Epithelial cell of proximal tubule (primary cell): ENCODE data around the gene AKAP6. TPM values are rescaled to one million over a fixed set of nuclear protein-coding genes. Genes with fewer than 3 reads are reported as not detected.

ENCODE experiments used
- DNase-seq: peaks from one replicate; pipeline ENCODE4 v3.0.0-alpha.2; 2011; ENCODE audit warnings: low read depth
- H3K4me3 ChIP-seq: 2 replicates; pipeline ENCODE4 v1.5.1; 2011; ENCODE audit warnings: low read depth, mild to moderate bottlenecking, low read length
- CTCF ChIP-seq: conservative IDR thresholded peaks from 2 replicates; pipeline ENCODE4 v1.5.1; 2012; ENCODE audit warnings: low read depth, mild to moderate bottlenecking, low read length
- total RNA-seq: library from RNA; depleted of rRNA; stranded (reverse); fragments of >200 nt; gene quantifications from 2 replicates; pipeline ENCODE4 v1.2.3, GENCODE V29; 2015

Gene AKAP6
- total RNA-seq, 1 donor from 2014 or later = 4.6 TPM

GRCh38 chr14:32341947-32342846 is 13.1 kb downstream of the AKAP6 start:
- TF ChIP-seq CTCF = no peak
- no peak overlapping the region for H3K4me3 ChIP-seq
- DNase-seq = no peak

- TF ChIP-seq CTCF = no peak
- no peak for DNase-seq
- H3K4me3 ChIP-seq = no peak overlapping the region
Measured at GRCh38 chr14:32342847-32343194, 13.7 kb downstream of the AKAP6 start.

GRCh38 chr14:32343926-32344430 is 14.9 kb downstream of the AKAP6 start:
- no peak for DNase-seq
- no peak for TF ChIP-seq CTCF

GRCh38 chr14:32345311-32345791 is 16.3 kb downstream of the AKAP6 start:
- no peak for DNase-seq
- TF ChIP-seq CTCF = peak; percentile 23
- no peak overlapping the region for H3K4me3 ChIP-seq

More at GRCh38 chr14:32343926-32344430, 14.9 kb downstream of the AKAP6 start:
- no peak overlapping the region for H3K4me3 ChIP-seq

- no peak for TF ChIP-seq CTCF
- H3K4me3 ChIP-seq = no peak overlapping the region
- DNase-seq = no peak
Measured at GRCh38 chr14:32349322-32349721, 20.2 kb downstream of the AKAP6 start.

GRCh38 chr14:32350020-32350419 is 20.9 kb downstream of the AKAP6 start:
- DNase-seq = no peak
- no peak for TF ChIP-seq CTCF
- no peak overlapping the region for H3K4me3 ChIP-seq
